ENCODE data around the gene FAM25C.
"Not testable (repeated sequence)": the region's sequence is repeated elsewhere in the genome, so short reads cannot be mapped to it uniquely, and the experiment has no call there.

The FAM25C gene

GRCh38 chr10:47999691-48000090, at the start of gene FAM25C:
TSS of gene FAM25C (minus strand) at chr10:47999791. CDS start at chr10:47999765, 26 bp downstream.
- not testable (repeated sequence) for DNase-seq (ENCODE audit: low spot score)

DNA sequence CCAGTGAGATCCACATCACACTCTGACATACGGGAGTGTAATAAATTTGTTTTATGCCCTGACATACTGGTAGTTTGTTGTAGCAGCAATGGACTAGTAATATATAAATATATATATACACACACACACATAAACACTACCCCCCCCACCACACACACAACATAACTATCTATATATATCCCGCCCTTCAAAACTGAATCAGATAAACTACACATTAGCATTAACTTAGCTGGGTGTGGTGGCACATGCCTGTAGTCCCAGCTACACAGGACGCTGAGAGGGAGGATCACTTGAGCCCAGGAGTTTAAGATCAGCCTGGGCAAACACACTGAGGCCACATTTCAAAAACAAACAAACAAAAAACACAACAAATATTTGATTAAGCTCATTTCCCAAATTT, 45.0 kb upstream of the FAM25C start:
- DNase-seq (ENCODE audit: low spot score), result not testable (repeated sequence)

DNA sequence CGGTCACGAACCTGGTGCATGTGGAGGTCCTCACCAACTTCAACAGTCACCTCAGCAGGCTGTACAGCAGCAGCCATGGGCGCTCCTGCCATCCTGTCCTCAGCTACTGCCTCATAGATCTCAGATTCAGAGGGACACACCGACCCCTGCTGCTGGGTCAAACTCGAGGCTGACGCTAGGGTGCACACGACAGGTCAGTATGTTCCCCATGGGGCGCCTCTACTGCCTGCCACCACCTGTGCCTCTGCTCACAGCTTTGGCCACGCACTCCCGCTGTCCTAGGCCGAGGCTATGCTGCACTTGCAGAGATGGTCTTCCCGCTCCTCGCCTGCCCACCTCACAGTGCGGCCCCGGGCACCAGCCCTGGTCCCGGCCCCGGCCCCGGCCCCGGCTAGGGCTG, 31.8 kb upstream of the FAM25C start:
- not testable (repeated sequence) for DNase-seq (ENCODE audit: low spot score)

DNA sequence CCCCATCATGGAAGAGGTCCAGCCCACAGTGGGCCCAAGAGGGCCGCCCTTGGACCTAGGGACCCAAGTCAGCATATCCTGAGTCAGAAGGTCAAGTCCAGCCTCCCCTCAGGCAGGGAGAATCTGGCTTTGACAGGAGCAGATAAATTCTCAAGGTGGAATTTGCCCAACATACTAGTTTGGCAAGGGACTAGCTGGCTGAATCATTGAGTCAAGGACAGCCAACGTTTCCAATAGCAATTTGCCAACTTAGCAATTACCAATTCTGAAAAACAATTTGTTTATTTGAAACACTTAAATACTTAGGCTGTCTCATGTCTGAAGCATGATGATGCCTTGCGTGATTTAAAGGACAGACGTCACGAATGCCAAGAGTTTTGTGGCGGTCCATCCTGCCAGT, 2.7 kb upstream of the FAM25C start:
- not testable (repeated sequence) for DNase-seq (ENCODE audit: low spot score)

GRCh38 chr10:47994045-47994444, 5.5 kb downstream of the FAM25C start:
- DNase-seq (ENCODE audit: low spot score), result not testable (repeated sequence)

- DNase-seq (ENCODE audit: low spot score), result not testable (repeated sequence)
Observed at GRCh38 chr10:47992560-47992959, 7.0 kb downstream of the FAM25C start.

GRCh38 chr10:47991706-47992105, 7.9 kb downstream of the FAM25C start:
- DNase-seq (ENCODE audit: low spot score), result not testable (repeated sequence)

GRCh38 chr10:47990097-47990496, 9.5 kb downstream of the FAM25C start:
- not testable (repeated sequence) for DNase-seq (ENCODE audit: low spot score)

GRCh38 chr10:47989542-47989950, 10.0 kb downstream of the FAM25C start:
- not testable (repeated sequence) for DNase-seq (ENCODE audit: low spot score)

DNA sequence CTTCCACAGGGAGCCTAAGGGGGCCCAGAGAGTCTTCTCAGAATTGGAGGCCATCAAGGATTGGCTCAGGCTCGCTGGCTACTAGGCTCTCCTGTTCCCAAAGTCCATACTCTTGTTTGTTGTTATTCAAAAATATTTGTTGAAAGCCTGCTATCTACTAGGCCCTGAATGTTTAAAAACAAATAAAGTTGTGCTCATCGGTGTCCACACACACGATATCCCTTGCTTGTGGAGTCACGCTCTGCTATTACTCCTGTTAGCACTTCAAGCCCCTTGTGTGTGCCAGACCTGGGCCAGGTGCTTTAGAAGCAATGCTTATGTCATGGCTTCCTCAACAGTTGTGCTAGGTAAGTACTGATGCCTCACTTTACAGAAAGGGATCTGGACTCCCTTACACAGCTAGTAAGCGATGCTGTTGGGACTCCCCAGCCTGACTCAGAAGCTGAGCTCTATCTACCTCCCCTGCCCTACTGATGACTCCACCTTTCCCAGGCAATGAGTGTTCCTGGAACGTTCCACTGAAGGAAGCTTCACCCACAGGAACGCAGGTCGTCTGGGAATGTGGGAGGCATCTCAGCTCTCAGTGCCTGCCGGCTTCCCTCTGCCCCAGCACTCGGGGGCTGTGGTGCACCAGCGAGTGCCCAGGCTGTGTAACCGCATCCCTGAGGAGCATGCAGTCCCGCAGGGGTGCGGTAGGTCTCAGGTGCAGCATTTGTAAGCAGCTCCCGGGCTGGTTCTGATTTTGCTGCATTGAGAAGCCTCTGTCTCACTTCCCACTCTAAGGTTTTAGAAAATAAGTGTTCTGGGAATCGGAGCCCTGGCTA, 10.7 kb downstream of the FAM25C start:
- DNase-seq (ENCODE audit: low spot score), result not testable (repeated sequence)

DNA sequence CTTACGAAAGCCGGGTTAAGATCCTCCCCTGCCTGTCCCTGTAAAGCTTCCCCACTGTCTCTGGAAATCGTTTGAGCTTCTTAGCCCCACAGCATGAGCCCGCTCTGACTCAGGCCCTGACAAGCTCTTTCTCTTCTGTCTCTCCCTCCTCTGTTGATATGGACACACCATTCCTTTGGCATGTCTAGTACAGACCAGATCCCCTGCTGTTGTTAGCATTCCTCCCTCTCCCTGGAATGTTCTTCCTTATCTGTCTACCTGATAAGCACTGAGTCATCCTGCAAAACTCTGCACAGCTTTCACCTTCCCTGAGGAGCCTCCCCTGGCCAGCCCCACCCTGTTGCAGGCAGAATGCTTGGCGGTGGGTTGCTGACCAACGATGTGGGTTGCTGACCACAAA, 11.6 kb downstream of the FAM25C start:
- not testable (repeated sequence) for DNase-seq (ENCODE audit: low spot score)

- DNase-seq (ENCODE audit: low spot score), result not testable (repeated sequence)
Observed at GRCh38 chr10:47986413-47987230, 13.0 kb downstream of the FAM25C start.

GRCh38 chr10:47975409-47975808, 24.2 kb downstream of the FAM25C start:
- DNase-seq (ENCODE audit: low spot score), result not testable (repeated sequence)

DNA sequence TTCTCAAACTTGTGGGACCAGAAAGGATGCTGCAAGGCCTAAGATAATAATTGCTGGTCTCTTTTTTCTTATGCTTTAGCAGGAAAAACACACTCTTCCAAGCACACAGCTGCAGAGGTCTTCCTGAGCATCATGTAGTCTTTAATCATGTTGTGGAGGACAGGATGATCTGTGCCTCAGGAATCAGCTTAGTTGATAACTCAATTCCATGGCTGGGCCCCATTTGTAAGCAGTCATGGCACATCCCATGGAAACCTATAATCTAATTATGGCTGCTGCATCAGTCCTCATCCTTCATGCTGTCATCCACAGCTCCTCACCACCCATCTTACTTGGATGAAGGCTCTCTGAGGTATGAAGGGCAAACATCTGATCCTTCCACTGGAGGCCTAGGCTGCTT, 26.5 kb downstream of the FAM25C start:
- DNase-seq (ENCODE audit: low spot score), result not testable (repeated sequence)

DNA sequence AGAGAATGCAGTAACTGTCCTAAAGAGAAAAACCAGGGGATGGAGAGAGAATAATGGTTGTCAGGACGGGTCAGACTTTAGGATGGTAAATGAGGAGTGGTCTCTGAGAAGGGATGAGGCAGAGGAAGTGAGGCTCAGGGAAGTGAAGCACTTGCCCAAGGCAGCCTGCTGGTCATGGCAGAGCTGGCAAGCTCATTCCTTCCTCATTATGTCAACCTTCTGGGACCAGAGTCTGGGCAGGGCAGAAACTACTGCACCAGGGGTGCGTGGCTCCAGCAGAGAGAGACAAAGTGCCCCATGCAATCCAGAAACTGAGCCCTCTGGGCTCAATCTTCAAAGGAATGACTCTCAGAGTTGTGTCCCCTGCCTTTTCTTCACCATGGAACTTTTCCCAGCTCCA, 27.5 kb downstream of the FAM25C start:
- DNase-seq (ENCODE audit: low spot score), result not testable (repeated sequence)

DNA sequence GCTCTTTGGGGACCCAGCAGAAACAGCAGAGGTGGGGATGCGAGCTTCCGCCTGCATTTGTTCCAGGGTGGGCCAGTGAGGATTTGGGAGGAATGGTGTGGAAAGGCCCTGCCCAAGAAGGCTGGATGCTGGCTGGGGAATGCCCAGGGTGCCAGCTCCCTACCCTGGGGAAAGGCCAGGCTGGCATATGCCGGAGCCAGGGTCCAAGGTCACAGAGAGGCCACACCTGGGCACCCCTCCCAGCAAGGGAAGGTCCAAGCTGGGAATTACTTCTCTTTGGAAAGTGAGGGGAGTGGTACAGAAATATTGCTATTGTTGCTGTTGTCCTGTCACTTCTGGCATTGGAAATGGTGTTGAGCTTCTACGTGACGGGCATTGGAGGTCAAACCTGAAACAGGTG, 28.0 kb downstream of the FAM25C start:
- DNase-seq (ENCODE audit: low spot score), result not testable (repeated sequence)

- DNase-seq (ENCODE audit: low spot score), result not testable (repeated sequence)
Observed at GRCh38 chr10:47970047-47970446, 29.5 kb downstream of the FAM25C start.

DNA sequence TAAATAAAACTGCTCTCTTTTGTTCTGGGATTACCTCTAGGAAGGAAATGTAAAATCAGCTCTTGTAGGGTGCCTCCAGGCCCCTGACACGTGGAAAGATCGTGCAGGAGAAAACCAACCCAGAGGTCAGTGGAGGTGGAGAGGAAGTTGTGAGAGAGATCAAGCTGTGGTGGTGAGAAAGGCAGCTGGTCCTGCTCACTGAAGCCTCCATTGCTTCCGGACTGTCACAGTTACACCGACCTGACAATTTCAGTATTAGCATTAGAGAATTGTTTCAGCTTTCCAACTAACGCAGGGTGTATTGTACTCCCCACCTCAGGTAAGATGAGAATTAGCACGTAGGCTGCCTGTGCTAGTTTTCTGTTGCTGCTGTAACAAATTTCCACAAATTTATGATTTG, 30.6 kb downstream of the FAM25C start:
- not testable (repeated sequence) for DNase-seq (ENCODE audit: low spot score)

DNA sequence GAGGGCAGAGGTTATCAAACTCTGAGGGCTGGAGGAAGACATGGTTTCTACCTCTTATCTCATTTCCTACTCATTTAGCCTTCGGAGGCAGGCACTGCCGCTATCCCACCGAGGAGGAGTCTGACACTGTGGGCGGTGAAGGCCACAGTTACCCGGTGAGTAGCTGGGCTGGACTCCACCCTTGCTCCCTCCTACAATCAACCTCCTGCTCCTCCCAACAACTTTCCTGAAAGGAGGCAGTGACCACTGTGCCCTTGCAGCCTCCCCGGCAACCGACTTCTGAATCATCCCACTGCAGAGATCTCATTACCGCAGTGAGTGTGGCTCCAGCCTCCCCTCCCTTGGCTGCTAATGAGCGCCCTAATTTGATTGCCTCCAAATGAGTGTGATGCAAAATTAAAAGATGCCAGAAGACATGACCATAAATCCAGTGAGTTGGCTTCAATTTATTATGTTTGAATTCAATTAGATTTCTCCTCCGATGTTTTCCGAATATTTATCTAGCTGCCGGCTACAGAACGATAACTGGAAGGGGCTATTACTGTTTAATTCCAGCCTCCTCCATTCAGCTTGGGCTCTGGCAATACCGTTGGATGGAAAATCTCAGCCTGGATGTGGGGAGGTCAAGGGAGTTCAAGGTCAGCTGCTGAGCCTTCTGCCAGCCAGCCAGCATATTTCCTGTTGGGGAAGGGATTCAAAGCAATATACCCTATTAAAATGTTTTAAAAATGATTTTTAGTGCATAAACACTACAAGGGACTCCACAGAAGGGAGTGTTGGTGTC, 35.1 kb downstream of the FAM25C start:
- not testable (repeated sequence) for DNase-seq (ENCODE audit: low spot score)

DNA sequence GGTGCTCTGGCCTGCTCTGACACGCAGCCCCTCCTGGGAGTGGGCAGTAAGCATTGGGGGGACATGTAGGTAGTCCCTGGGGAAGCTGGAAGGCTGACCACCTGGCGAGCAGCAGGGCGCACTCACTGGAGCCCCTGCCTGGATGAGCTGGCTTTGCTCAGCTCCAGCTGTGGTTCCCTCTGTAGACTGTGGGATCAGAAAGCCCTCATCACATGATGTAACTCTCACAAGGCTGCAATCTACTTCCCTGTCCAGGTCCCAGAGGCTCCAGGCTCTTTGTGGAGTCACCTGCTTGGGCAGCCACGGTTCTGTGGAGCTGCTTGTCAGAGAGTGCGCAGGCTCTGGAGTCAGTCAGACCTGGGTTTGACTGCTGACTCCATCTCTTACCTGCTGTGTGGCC, 36.8 kb downstream of the FAM25C start:
- DNase-seq (ENCODE audit: low spot score), result not testable (repeated sequence)

DNA sequence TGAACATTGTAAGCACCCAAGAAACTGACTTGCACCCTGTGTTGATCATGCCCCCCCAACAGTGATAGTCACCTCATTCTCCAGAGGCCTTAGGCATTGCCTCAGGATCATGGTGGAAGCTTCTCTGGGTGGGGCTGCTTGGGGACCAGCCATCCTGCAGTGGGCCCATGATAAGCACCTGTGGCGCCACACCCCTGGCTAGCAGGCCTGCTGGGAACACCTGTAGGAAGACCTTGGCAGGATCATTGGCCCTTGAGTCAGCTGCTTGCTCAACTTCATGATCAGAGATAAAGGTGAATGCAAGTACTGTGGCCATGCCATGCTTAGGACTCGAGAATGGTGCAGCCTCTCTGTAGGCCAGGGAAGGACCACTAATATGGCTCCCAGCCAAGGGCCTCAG, 38.9 kb downstream of the FAM25C start:
- not testable (repeated sequence) for DNase-seq (ENCODE audit: low spot score)

- DNase-seq (ENCODE audit: low spot score), result not testable (repeated sequence)
Observed at GRCh38 chr10:47959677-47960076, 39.9 kb downstream of the FAM25C start.

Data from globus pallidus (tissue), 1 donor.